HG03196 (cell line): ENCODE data around the gene CROT.

Source experiments
- ATAC-seq: cut with Tn5 transposase; IDR thresholded peaks from one replicate; pipeline ENCODE4 v1.9.1; 2021; ENCODE audit not compliant: unreplicated experiment

The CROT gene

GRCh38 chr7:87341441-87341840 is 4.0 kb upstream of the CROT start:
- no peak for ATAC-seq

GRCh38 chr7:87342231-87342630 is 3.2 kb upstream of the CROT start:
- ATAC-seq: no peak

- ATAC-seq: no peak
Measured at GRCh38 chr7:87344446-87344845, 1.0 kb upstream of the CROT start.

GRCh38 chr7:87345962-87346371 is 503 bp downstream of the CROT start:
- ATAC-seq: peak; percentile 4

- no peak for ATAC-seq
Measured at GRCh38 chr7:87347207-87347606, 1.7 kb downstream of the CROT start.

- no peak for ATAC-seq
Measured at GRCh38 chr7:87347664-87348063, 2.2 kb downstream of the CROT start.

- ATAC-seq: no peak
Measured at GRCh38 chr7:87354749-87355148, 9.3 kb downstream of the CROT start.

GRCh38 chr7:87356448-87356847 is 11.0 kb downstream of the CROT start:
- no peak for ATAC-seq

- ATAC-seq: no peak
Measured at GRCh38 chr7:87359366-87359765, 13.9 kb downstream of the CROT start.

GRCh38 chr7:87361320-87361719 is 15.9 kb downstream of the CROT start:
- ATAC-seq: no peak

GRCh38 chr7:87363342-87363741 is 17.9 kb downstream of the CROT start:
- no peak for ATAC-seq

- ATAC-seq: no peak
Measured at GRCh38 chr7:87364246-87364645, 18.8 kb downstream of the CROT start.

- no peak for ATAC-seq
Measured at GRCh38 chr7:87369216-87369615, 23.8 kb downstream of the CROT start.

- no peak for ATAC-seq
Measured at GRCh38 chr7:87370660-87371180, 25.3 kb downstream of the CROT start.

GRCh38 chr7:87375662-87376435 is 30.4 kb downstream of the CROT start:
- ATAC-seq: no peak

GRCh38 chr7:87380905-87381304 is 35.4 kb downstream of the CROT start:
- ATAC-seq: no peak

- no peak for ATAC-seq
Measured at GRCh38 chr7:87391020-87391701, 45.7 kb downstream of the CROT start.

GRCh38 chr7:87395442-87396020 is 50.1 kb downstream of the CROT start:
- ATAC-seq: no peak

- no peak for ATAC-seq
Measured at GRCh38 chr7:87398446-87398845, 53.0 kb downstream of the CROT start.

GRCh38 chr7:87404674-87405073 is 59.2 kb downstream of the CROT start:
- no peak for ATAC-seq

GRCh38 chr7:87411186-87411585 is 65.7 kb downstream of the CROT start:
- no peak for ATAC-seq

GRCh38 chr7:87413029-87413428 is 67.6 kb downstream of the CROT start:
- no peak for ATAC-seq
